Epithelial cell of proximal tubule (primary cell): ENCODE data around the gene PRND. TPM values are rescaled to one million over a fixed set of nuclear protein-coding genes. Genes with fewer than 3 reads are reported as not detected.
"Not testable (repeated sequence)": the region's sequence is repeated elsewhere in the genome, so short reads cannot be mapped to it uniquely, and the experiment has no call there.

ENCODE experiments used
- DNase-seq: peaks from one replicate; pipeline ENCODE4 v3.0.0-alpha.2; 2011; ENCODE audit warnings: low read depth
- H3K4me3 ChIP-seq: 2 replicates; pipeline ENCODE4 v1.5.1; 2011; ENCODE audit warnings: low read depth, mild to moderate bottlenecking, low read length
- CTCF ChIP-seq: conservative IDR thresholded peaks from 2 replicates; pipeline ENCODE4 v1.5.1; 2012; ENCODE audit warnings: low read depth, mild to moderate bottlenecking, low read length
- total RNA-seq: library from RNA; depleted of rRNA; stranded (reverse); fragments of >200 nt; gene quantifications from 2 replicates; pipeline ENCODE4 v1.2.3, GENCODE V29; 2015

Gene PRND
- total RNA-seq, 1 donor from 2014 or later = not detected

- H3K4me3 ChIP-seq = no peak overlapping the region
- no peak for DNase-seq
- no peak for TF ChIP-seq CTCF
Measured at GRCh38 chr20:4767084-4767483, 45.4 kb downstream of the PRND start.

GRCh38 chr20:4769328-4769727, 47.6 kb downstream of the PRND start:
- TF ChIP-seq CTCF = no peak
- no peak for DNase-seq
- H3K4me3 ChIP-seq = no peak overlapping the region

GRCh38 chr20:4770026-4770425, 48.3 kb downstream of the PRND start:
- no peak for TF ChIP-seq CTCF
- H3K4me3 ChIP-seq = no peak overlapping the region
- no peak for DNase-seq

- TF ChIP-seq CTCF = no peak
- no peak for DNase-seq
- H3K4me3 ChIP-seq = no peak overlapping the region
Measured at GRCh38 chr20:4771004-4771403, 49.3 kb downstream of the PRND start.

- no peak for TF ChIP-seq CTCF
- no peak overlapping the region for H3K4me3 ChIP-seq
- DNase-seq = no peak
Measured at GRCh38 chr20:4772132-4772531, 50.4 kb downstream of the PRND start.

GRCh38 chr20:4773014-4773413, 51.3 kb downstream of the PRND start:
- not testable (repeated sequence) for H3K4me3 ChIP-seq, DNase-seq

GRCh38 chr20:4773736-4774135, 52.0 kb downstream of the PRND start:
- TF ChIP-seq CTCF = no peak
- H3K4me3 ChIP-seq = no peak overlapping the region

GRCh38 chr20:4774207-4774606, 52.5 kb downstream of the PRND start:
- DNase-seq = no peak
- no peak for TF ChIP-seq CTCF
- no peak overlapping the region for H3K4me3 ChIP-seq

More at GRCh38 chr20:4773736-4774135, 52.0 kb downstream of the PRND start:
- DNase-seq = no peak
